SK-N-SH treated with all-trans-retinoic acid at 6 μM for 48 hours (cell line): Measurements from ENCODE around the gene EPB41L4A.

ENCODE experiments used
- ATAC-seq: fragments of 200-7000 bp; cut with Tn5 transposase; 3 replicates; pipeline ENCODE4 v1.9.1; 2020; ENCODE audit warnings: mild to moderate bottlenecking, moderate library complexity
- CREB5 ChIP-seq: fragments of 250-450 bp; sonication (Bioruptor Pico); IDR thresholded peaks from 2 replicates; pipeline ENCODE4 v1.5.1; 2020; ENCODE audit warnings: low read depth, mild to moderate bottlenecking, moderate library complexity
- CSDC2 ChIP-seq: fragments of 250-450 bp; sonication (Bioruptor Pico); IDR thresholded peaks from 2 replicates; pipeline ENCODE4 v1.5.0; 2020; ENCODE audit warnings: mild to moderate bottlenecking, moderate library complexity
- CSRNP3 ChIP-seq: fragments of 250-450 bp; sonication (Bioruptor Pico); IDR thresholded peaks from 2 replicates; pipeline ENCODE4 v1.5.1; 2021; ENCODE audit warnings: mild to moderate bottlenecking, moderate library complexity
- ESRRG ChIP-seq: fragments of 250-450 bp; sonication (Bioruptor Pico); IDR thresholded peaks from 2 replicates; pipeline ENCODE4 v1.6.1; 2021; ENCODE audit warnings: mild to moderate bottlenecking
- ISL1 ChIP-seq: fragments of 250-450 bp; sonication (Bioruptor Pico); IDR thresholded peaks from 2 replicates; pipeline ENCODE4 v2.1.2; 2022; ENCODE audit warnings: mild to moderate bottlenecking, moderate library complexity
- OSR1 ChIP-seq: fragments of 250-450 bp; sonication (Bioruptor Pico); IDR thresholded peaks from 2 replicates; pipeline ENCODE4 v1.8.0; 2022; ENCODE audit warnings: moderate library complexity, mild to moderate bottlenecking, inconsistent platforms
- PATZ1 ChIP-seq: fragments of 250-450 bp; sonication (Bioruptor Pico); IDR thresholded peaks from 2 replicates; pipeline ENCODE4 v1.8.0; 2020; ENCODE audit warnings: mild to moderate bottlenecking, moderate library complexity, borderline replicate concordance
- POU6F1 ChIP-seq: fragments of 250-450 bp; sonication (Bioruptor Pico); IDR thresholded peaks from 2 replicates; pipeline ENCODE4 v1.8.0; 2021; ENCODE audit warnings: low read depth, mild to moderate bottlenecking, moderate library complexity, borderline replicate concordance
- PPARA ChIP-seq: fragments of 250-450 bp; sonication (Bioruptor Pico); IDR thresholded peaks from 2 replicates; pipeline ENCODE4 v1.5.0; 2020; ENCODE audit warnings: mild to moderate bottlenecking, borderline replicate concordance
- RARB ChIP-seq: fragments of 250-450 bp; sonication (Bioruptor Pico); IDR thresholded peaks from 2 replicates; pipeline ENCODE4 v1.8.0; 2021; ENCODE audit warnings: mild to moderate bottlenecking, moderate library complexity
- SNAI2 ChIP-seq: fragments of 250-450 bp; sonication (Bioruptor Pico); IDR thresholded peaks from 2 replicates; pipeline ENCODE4 v1.5.0; 2020; ENCODE audit warnings: mild to moderate bottlenecking, moderate library complexity
- TCF4 ChIP-seq: fragments of 250-450 bp; sonication (Bioruptor Pico); IDR thresholded peaks from 2 replicates; pipeline ENCODE4 v1.8.0; 2021; ENCODE audit warnings: mild to moderate bottlenecking, moderate library complexity, borderline replicate concordance
- TOX ChIP-seq: fragments of 250-450 bp; sonication (Bioruptor Pico); IDR thresholded peaks from 2 replicates; pipeline ENCODE4 v1.8.0; 2021; ENCODE audit warnings: mild to moderate bottlenecking, moderate library complexity, borderline replicate concordance
- TSHZ2 ChIP-seq: fragments of 250-450 bp; sonication (Bioruptor Pico); IDR thresholded peaks from 2 replicates; pipeline ENCODE4 v1.5.0; 2020; ENCODE audit warnings: mild to moderate bottlenecking, moderate library complexity
- ZC3H10 ChIP-seq: fragments of 250-450 bp; sonication (Bioruptor Pico); IDR thresholded peaks from 2 replicates; pipeline ENCODE4 v1.5.1; 2021; ENCODE audit warnings: mild to moderate bottlenecking, moderate library complexity
- ZFP3 ChIP-seq: fragments of 250-450 bp; sonication (Bioruptor Pico); IDR thresholded peaks from 2 replicates; pipeline ENCODE4 v1.5.0; 2020; ENCODE audit warnings: mild to moderate bottlenecking, moderate library complexity
- ZNF565 ChIP-seq: fragments of 450-650 bp; formaldehyde crosslinking; conservative IDR thresholded peaks from 2 replicates; pipeline ENCODE4 v1.5.0; 2020; ENCODE audit warnings: low read depth, mild to moderate bottlenecking, moderate library complexity
- ZNF70 ChIP-seq: fragments of 450-650 bp; formaldehyde crosslinking; IDR thresholded peaks from 2 replicates; pipeline ENCODE4 v1.5.0; 2020; ENCODE audit warnings: mild to moderate bottlenecking, moderate library complexity
- ZNF8 ChIP-seq: fragments of 450-650 bp; formaldehyde crosslinking; IDR thresholded peaks from 2 replicates; pipeline ENCODE4 v1.5.0; 2020; ENCODE audit warnings: mild to moderate bottlenecking, moderate library complexity

The EPB41L4A gene

GRCh38 chr5:112316731-112317130 lies 102.3 kb downstream of the EPB41L4A start:
- 0 out of 2 replicates have a peak, but pooled peaks have one; percentile 6 for TF ChIP-seq ISL1
- TF ChIP-seq ZC3H10 (CRISPR knock-in tag), result no peak
- ATAC-seq, result no peak

- TF ChIP-seq ISL1 (no peak), SNAI2 (CRISPR knock-in tag) (no peak), ZNF8 (CRISPR knock-in tag) (no peak), ZNF565 (CRISPR knock-in tag) (no peak), CSRNP3 (CRISPR knock-in tag) (no peak), POU6F1 (CRISPR knock-in tag) (no peak), ZC3H10 (CRISPR knock-in tag) (no peak), CSDC2 (CRISPR knock-in tag) (no peak), RARB (CRISPR knock-in tag) (no peak), TCF4 (no peak), PPARA (CRISPR knock-in tag) (no peak), ESRRG (CRISPR knock-in tag) (no peak), PATZ1 (CRISPR knock-in tag) (no peak), TSHZ2 (CRISPR knock-in tag) (no peak), OSR1 (no peak), ZNF70 (CRISPR knock-in tag) (no peak), TOX (CRISPR knock-in tag) (no peak)
- no peak for ATAC-seq
Observed at GRCh38 chr5:112316006-112316405, 103.1 kb downstream of the EPB41L4A start.

- no peak for TF ChIP-seq CREB5 (CRISPR knock-in tag)
- TF ChIP-seq ESRRG (CRISPR knock-in tag), result no peak
- no peak for TF ChIP-seq CSRNP3 (CRISPR knock-in tag)
- no peak for TF ChIP-seq ZNF70 (CRISPR knock-in tag)
- TF ChIP-seq TSHZ2 (CRISPR knock-in tag), result no peak
- no peak for TF ChIP-seq ZFP3 (CRISPR knock-in tag)
- no peak for TF ChIP-seq CSDC2 (CRISPR knock-in tag)
- TF ChIP-seq OSR1, result no peak
- TF ChIP-seq TCF4, result no peak
- no peak for ATAC-seq
Observed at GRCh38 chr5:112312295-112313275, 106.5 kb downstream of the EPB41L4A start.
